GM19455 (cell line): ENCODE measurements around the gene TERT.
A peak's percentile ranks its signal among the peaks of the same experiment; 100 is the strongest.

Source experiments
- ATAC-seq: cut with Tn5 transposase; IDR thresholded peaks from one replicate; pipeline ENCODE4 v1.9.1; 2021; ENCODE audit not compliant: unreplicated experiment

TERT gene

DNA sequence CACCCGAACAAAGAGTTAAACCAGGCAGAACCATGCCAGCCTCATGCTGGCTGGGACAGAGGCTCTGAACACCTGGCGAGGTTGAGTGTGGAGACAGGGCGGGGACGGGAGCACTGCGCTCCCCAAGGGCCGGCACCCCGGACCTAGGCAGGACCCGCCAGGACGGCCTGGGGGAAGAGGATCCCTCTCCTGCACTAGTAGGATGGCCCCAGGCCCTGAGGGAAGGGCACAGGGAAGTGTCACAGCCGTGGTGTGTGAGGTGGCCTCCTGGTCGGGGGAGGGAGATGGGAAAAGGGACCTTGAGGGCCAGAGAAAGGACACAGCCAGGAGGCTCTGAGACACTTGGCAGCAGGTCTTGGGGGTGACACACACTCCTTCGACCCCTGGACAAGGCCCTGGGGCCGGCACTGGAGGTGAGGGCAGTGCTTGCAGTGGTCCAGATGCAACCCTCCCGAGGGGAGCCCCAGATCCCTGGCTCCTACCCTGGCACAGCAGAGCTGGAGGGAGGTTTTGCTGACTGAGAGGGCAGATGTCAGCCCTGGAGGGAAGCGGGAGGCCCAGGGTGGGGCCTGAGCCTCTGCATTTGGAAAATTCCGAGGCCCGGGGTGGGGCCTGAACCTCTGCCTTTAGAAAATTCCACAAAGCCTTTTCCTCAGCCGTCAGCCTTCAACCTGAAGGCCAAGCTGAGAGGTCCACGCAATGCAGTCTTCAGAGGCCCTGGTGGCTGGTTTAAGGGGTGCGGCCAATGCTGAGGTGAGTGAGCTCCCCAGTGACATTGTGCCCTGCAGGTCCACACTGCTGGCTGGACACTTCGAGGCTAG lies 24.8 kb upstream of the TERT start:
- no peak for ATAC-seq

DNA sequence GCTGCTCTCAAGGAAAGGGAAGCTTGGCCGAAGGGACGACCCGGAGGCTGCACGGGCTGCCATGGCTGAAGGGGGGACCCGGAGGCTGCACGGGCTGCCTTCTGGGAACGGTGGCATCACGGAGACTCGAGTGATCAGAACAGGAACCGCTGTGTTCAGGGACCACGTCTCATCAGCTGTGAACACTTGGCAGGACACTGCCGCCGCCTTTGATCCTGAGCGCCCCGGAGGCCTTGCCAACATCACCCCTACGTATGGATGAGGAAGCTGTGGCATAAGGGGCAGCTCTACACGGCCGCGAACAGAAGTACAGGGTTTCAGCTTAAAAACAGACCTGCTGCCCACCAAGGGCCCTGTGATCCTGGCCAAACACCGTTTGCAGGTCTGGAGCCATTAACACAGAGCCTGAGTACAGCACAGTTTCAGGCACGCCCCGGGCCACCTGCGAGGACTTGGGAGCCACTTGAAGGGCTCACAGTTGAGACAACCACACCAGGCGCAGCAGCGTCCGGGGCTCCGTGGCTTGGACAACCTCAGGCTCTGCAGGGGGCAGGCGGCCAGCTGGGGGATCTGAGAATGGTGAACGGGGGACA lies 23.9 kb upstream of the TERT start:
- no peak for ATAC-seq

DNA sequence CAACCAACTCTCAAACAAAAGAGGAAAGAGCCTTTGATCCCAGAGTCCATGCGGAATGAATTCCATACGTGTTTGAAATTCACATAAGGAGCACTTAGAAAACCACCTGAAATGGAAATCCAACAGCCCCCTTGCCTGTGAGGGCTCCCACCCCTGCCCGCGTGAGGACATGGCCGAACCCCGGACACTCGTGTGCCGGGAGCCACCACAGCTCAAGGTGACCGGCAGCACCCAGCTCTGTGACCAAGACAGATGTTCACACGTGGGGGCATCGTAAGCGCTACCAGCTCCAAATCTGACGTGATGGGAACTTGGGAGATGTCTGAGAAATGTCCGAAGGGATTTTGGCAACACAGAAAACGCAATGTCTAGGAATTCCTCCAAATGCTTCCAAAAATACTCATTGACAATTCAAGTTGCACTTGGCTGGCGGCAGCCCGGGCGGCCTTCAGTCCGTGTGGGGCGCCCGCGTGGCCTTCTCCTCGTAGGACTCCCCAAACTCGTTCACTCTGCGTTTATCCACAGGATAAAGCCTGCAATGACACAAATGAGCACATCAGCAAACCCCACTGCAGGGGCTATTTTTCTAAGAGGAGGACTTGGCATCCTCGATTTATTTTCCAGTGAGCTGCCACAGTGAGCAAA lies 23.2 kb upstream of the TERT start:
- no peak for ATAC-seq

DNA sequence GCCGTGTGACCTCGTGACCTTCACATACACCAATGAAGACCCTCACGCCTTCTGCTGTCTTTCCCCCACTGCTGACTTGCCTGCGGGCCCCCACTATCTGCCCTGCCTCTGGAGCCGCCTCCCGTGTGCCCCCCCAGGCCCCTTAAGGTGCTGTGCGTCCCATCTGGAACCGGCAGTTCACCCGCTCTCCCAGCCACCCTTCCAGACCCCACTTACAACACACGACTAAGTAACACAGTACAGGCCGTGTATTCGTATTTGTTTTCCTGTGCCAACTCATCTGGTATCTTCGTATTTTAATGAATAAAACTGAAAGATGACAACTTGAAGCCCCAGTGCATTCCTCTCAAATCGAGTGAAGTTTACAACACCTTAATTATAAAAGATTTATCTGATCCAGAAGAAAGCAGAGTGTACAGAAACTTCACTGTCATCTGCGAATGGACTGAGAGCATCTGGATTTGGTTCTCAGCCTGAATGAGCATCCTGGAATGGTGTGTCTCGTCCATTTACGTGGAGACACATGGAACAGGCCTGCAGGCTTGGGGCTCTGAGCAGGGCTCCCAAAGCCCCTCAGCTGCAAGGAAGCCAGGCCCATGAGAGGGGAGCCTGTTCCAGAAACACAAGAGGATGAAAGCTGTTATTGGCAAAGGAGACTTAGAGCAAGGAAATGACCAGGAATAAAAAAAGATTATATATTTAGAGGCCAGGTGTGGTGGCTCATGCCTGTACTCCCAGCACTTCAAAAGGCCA lies 21.9 kb upstream of the TERT start:
- no peak for ATAC-seq

DNA sequence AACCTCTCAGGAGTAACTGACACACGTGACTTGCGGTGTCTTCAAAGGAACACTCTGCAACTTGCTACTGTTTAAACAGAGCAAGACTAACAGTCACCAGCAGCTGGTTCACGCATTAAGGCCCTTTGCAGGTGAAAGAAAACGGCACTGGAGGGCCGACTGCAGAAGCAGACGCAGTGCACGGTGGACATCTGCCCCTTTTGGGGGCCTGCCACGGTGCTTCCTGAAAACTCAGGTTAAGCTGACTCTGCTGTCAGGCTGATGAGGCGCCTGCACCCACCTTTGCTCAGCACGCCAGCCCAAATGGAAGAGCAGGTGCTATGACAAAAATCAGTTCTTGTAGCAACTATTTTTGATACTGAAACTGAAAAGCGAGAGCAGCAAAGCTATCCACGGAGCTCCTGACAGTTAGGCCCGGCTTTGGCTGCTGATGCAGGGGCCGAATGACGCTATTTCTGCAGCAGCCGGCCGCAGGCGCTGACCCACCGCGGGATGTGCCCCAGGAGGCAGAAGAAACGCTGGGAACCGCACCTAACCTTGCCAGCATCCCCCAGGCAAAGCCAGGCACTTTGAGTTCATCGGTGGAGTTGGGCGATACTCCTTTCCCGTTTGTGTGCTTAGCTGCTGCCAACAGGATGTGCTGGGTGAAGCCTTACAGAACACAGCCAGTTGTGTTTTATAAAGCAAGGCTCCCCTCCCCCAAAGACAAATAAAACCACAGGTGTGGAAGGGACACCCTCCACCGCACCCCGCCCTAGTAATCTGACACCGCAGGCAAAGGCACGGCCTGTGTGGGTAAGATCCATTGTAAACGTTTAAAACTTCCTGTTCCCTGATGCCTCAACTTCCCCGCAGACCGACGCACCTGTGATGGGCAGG lies 21.1 kb upstream of the TERT start:
- ATAC-seq, result peak; percentile 52

DNA sequence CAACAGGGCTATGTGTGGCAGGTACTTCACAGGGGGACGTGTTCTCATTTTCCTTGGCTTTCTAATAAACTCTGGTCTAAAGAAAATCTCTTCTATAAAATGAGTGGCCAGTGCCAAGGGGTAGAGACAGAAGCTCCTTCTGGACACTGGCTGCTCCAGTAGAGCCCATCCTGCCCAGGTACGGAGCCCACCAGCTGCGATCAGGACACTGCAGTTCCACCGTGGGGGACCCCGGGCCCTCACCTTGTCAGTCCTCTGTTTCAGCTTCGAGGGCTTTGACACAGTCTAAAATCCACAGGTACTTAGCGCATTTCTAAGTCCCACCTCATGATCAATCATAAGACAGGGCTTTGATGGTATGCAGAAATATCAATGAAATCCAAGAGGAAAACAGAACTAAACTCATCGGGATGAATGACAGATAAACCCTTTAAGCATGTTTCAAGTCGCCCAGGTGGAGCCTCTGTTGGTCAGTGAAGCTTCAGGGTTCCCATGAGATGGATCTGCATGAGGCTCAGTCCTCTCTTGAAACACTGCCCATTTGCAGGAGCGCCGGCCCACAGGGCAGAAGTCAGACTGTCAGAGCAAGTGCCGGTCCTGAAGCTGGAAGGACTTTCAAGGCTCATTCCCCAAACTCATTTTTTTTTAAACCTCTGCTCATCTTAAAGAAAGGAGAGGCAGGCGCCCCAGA lies 20.3 kb upstream of the TERT start:
- ATAC-seq, result peak; percentile 1

DNA sequence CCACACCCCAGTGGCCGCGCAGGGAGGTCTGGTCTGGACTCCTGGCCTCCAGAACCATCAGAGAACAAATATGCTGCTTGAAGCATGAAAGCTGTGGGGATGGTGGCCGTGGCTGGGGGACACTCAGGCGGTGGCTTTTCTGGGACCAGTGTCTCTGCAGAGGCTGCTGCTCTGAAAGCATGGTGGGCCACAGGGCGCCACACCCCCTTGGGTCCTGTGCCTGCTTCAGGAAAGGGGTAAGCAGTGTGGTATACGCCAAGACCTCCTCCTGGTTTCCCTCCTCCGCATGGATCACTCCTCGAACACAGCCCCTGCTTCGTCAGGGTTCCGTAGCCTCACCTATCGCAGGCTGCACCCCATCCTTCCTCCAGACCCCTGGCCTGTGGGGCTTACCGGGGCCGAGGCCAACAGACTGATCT lies 19.7 kb upstream of the TERT start:
- no peak for ATAC-seq

DNA sequence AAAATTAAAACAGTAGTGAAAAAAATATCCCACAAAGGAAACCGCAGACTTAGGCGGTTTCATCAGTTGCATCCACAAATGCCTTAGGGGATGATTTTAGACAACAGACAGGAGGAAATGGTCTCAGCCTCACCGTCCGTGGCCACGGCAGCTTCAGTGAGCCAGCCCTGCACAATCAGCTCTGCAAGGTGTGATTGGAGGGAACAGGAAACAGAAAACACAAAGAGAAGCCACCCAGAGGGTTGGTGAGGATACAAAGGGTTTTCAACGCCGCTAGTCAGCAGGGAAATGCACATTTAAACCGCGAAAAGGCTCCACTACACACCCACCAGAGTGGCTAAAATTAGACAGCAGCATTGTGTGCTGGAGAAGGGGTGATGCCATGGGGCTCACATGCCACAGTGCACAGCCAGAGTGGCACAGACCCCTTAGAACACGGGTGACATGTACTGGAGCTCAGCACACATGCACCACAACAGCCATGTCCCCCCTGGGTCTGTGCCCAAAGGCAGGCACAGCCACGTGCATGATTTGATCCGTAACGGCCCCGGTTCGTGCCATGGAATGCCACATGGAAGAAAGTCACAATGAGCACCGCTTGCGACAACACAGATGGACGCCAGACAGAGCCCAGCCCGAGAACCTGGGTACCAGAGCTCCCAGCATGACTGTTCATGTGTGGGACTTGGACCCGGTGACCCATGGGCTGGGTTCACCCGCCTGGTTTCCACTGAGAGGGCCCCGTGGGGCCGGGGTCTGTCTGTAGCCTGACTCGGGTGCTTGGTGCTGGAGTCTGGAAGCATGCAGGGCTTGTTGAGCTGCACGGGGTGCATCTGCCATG lies 18.3 kb upstream of the TERT start:
- peak; percentile 69 for ATAC-seq

DNA sequence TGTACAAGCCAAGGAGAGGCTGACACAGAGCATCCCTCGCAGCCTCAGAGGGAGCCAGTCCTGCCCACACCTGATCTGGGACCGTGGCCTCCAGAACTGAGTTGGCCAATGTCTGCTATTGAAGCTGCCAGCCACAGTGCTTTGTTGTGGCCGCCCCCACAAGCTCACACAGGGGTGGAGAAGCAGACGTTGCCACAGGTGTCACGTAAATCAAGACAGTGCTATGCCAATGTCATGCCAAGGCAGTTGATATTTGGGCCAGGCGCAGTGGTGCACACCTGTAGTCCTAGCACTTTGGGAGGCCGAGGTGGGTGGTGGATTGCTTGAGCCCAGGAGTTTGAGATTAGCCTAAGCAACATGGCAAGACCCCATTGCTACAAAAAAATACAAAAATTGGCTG lies 17.3 kb upstream of the TERT start:
- no peak for ATAC-seq

DNA sequence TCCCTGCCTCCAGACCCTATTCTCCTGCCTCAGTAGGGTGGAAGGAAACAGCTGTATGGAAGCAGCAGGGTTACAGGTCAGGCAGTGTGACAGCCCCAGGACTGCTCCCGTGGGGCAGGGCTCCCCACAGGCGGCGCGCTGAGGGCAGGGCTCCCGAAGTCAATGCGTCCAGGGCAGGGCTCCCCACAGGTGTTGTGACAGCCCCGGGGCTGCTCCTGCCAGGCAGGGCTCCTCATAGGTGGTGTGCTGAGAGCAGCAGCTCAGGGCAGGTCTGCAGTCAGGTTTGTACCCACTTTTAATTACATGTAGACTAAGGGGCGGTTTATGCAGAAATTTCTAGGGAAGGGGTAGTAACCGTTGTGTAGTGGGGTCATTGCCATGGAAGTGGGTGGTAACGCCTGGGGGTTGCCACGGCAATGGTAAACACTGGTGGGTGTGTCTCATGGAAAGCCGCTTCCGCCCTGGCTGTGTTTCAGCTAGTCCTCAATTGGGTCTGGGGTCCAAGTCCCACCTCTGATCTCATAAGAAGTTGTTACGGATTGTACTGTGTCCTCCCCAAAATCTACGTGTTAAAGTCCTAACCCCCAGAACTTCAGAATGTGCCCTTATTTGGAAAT lies 16.7 kb upstream of the TERT start:
- no peak for ATAC-seq

DNA sequence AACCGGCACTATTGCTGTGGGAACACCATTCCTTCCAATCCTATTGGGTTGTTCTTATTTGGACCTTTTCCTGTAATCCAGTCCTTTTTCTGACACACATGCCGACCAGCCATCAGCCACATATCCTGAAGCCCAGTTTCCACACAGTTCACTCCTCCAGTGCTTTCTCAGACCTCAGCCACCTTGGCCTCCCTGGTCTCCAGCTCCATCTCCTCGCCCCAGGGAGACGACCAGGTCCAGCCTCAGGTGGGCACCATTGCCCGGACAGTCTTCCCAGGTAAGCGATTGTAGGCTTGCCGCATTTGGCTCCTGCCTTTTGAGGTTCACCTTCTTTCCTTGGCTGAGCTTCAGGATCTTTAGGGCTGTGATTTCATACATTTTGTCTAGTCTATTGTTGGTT lies 15.2 kb upstream of the TERT start:
- no peak for ATAC-seq

DNA sequence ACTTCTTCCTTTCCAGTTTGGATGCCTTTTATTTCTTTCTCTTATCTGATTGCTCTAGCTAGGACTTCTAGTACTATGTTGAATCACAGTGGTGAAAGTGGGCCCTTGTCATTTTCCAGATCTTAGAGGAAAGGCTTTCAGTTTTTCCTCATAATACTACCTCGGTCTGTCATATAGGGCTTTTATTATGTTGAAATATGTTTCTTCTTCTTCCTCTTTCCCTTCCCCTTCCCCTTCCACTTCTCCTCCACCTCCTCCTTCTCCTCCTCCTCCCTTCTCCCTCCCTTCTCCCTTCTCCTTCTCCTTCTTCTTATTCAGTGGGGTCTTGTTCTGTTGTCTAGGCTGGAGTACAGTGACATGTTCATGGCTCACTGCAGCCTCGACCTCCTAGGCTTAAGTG lies 9.2 kb upstream of the TERT start:
- no peak for ATAC-seq

DNA sequence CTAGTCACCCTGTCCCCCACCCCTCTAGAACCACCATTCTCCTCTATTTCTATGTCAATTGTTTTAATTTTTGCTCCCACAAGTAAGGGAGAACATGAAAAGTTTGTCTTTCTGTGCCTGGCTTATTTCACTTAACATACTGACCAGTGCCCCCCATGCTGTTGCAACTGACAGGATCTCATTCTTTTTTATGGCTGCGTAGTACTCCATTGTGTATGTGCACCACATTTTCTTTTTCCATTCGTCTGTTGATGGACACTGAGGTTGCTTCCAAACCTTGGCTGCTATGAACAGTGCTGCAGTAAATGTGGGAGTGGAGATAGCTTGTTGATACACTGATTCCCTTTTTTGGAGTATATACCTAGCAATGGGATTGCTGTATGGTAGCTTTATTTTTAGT lies 7.4 kb upstream of the TERT start:
- no peak for ATAC-seq

DNA sequence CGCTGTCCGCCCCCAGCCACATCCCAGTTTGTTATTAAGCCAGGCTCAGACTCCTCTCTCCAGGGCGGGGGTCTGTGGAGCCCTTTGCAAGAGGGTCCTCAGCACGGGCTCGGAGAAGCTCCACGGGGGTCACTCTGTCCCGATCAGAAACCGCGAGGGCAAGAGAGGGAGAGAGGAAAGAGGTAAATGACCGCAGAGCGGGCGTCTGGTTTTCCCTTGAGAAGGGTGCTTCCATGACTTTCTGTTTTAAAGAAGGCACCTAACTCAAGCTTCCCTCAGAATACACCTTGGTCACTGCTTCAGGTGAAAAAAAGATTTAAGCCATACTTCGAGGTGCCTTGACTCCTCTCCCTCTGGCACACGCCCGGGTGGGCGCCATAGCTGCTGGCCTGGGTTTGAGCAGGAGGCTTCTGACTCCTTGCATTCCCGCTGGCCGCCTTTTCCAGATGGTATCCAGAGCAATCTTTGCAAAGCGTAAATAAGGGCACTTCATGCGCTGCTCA lies 5.8 kb upstream of the TERT start:
- no peak for ATAC-seq

DNA sequence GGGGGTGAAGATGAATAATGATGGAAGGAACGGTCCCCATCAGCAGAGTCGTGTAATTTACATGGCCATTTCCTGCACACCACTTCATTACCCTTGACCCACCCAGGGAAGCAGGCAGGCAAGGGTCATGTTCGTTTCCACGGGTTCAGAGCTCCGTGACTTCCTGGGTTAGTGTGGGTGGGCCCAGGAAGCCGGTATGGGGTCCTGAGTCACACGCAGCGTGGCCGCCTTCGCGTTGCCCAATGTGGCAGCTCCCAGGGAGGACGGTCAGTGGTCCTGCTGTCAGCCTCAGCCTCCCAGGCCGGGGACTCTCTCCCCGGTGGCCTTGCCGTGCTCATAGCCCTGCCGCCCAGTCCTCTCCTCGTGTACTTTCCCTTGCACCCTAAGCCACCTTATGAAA lies 5.1 kb upstream of the TERT start:
- no peak for ATAC-seq

DNA sequence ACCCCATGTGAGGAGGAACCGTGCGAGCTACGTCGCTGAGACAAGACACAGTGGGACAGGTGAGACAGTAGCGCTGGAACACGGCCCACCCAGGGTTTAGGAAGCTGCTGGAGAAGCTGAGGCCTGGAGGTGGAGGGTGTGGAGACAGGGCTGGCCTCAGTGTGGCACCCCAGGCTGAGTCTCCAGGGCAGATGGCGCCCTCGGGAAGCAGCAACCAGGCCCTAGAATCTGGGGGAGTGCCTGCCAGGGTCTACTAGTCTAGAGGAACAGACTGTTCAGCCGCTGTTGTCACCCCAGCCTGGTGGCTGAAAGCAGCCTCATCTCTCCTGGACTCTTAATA lies 4.6 kb upstream of the TERT start:
- ATAC-seq, result no peak

DNA sequence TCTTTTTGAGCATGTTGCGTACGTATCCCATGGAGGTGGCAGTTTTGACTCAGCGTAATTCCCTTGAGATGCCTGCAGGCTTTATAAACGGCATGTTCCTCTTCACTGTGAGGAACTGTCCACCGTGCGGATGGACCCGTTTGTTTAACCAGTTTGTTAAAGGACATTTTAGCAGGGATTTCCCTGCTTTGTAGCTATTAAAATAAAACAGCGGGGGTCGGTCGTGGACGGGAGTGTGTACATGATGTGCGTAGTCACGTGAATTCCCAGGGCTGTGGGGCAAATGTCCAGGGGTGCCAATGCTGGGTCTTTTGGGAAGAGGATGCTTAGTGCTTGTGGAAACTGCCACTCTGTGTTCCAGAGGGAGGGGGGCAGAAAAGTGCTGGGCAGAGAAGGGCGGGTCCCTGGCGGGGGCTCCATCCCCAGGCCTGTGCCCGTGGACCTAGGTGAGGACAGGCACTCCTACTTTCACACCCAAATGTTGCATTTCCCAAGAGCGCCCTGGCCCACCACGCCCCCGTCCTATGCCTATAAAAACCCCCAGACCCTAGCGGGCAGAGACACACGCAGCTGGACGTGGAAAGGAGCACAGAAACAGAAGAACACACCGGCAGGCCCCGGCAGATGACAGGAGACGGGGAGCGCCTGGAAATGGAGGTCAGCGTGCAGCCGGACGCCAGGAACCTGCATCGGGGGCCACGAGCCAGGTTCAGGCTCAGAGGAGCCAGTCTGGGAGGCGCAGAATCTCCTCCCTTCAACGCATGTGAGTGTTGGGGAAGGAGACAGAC lies 4.0 kb upstream of the TERT start:
- ATAC-seq, result no peak

DNA sequence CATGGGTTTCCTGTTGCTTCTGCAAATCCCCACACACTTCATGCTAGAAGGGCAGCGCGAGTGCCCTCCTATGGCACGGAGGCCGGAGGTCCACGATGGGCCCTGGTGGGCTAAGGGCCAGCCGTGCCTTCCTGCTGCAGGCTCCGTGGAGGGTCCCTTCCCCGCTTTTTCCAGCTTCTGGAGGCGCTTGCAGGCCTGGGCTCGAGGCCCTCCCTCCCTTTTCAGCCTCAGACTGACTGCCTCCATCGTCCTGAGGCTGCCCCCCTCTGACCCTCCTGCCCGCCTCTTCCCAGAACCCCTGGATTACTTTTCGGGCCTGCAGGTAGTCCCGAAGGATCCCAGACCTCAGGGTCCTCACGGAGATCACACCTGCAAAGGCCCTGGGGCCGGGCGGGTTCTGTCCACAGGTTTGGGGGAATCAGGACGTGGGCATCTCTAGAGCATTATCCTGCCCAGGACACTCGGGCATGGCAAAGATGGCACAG lies 3.2 kb upstream of the TERT start:
- ATAC-seq, result no peak
